ENCODE data around the gene PLAAT2.
"Not testable (repeated sequence)": the region's sequence is repeated elsewhere in the genome, so short reads cannot be mapped to it uniquely, and the experiment has no call there.

The PLAAT2 gene

GRCh38 chr11:63578882-63579281, 15.7 kb upstream of the PLAAT2 start:
- DNase-seq (ENCODE audit: low read depth in 2 of 2) = not testable (repeated sequence)

DNA sequence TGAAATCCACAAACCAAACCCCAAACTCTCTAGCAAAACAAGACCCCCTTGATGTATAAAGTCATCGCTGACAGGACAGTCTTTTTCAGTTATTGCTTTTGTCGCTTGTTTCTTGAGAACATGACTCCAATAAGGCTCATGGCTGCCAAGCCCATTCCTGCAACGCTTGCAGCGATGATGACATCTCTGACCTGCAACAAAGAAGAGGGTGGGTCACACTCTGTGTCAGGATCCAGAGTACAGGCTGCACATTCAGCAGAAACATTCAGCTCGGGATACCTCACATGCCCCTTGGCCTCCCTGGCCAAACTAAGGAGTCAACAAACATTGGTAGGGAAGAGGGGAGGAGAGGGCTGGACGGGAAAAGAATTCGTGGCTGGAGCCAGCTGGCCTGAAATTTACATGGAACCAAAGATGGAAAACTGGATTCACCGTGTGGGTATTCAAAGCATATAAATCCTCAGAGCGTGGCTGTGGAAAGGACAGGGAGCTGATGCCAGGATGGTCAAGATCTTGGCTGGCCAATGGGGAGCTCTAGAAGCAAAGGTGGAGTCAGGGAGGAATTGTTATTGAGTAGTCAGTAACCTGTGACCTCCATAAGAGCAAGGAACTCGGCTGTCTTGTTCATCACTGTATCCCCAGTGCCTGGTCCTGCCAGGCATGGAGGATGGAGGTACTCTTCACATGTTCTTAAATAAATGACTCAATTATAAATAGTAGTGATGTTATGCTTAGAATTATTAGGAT, 11.8 kb upstream of the PLAAT2 start:
- no peak for DNase-seq (ENCODE audit: low read depth in 2 of 2)

GRCh38 chr11:63573881-63574855, 11.0 kb upstream of the PLAAT2 start:
- DNase-seq (ENCODE audit: low read depth in 2 of 2) = no peak

DNA sequence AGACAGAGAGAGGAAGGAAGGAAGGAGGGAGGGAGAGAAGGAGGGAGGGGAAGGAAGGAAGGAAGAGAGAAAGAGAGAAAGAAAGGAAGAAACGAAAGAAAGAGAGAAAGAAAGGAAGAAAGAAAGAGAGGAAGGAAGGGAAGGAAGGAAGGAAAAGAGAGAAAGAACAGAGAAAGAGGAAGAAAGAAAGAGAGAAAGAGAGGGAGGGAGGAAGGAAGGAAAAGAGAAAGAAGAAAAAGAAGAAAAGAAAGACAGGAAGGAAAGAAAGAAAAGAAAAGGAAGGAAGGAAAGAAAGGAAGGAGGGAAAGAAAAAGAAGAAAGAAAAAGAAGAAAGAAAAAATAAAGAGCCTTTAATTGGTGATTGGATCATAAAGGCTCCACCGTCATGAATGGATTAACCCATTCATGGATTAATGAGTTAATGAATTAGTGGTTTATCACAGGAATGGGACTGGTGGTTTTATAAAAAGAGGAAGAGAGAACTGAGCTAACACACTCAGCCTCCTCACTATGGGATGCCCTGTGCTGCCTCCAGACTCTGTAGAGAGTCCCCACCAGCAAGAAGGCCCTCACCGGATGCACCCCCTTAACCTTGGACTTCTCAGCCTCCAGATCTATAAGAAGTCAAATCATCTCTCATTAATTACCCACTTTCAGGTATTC, 9.0 kb upstream of the PLAAT2 start:
- no peak for DNase-seq (ENCODE audit: low read depth in 2 of 2)

DNA sequence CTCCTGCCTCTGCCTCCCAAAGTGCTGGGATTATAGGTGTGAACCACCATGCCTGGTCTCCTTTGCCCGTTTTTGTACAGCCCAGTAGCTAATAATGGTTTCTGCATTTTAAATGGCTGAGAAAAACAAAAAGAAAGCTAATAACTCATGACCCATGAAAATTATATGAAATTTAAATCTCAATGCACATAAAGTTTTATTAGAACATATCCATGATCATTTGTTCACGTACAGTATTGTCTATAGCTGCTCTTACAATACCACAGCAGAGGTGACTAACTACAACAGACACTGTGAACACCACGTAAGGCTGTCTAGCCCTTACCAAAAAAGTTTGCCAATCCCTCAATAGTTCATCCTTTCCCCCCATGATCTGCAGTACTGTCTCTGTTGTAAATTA, 6.4 kb upstream of the PLAAT2 start:
- DNase-seq (ENCODE audit: low read depth in 2 of 2) = no peak

DNA sequence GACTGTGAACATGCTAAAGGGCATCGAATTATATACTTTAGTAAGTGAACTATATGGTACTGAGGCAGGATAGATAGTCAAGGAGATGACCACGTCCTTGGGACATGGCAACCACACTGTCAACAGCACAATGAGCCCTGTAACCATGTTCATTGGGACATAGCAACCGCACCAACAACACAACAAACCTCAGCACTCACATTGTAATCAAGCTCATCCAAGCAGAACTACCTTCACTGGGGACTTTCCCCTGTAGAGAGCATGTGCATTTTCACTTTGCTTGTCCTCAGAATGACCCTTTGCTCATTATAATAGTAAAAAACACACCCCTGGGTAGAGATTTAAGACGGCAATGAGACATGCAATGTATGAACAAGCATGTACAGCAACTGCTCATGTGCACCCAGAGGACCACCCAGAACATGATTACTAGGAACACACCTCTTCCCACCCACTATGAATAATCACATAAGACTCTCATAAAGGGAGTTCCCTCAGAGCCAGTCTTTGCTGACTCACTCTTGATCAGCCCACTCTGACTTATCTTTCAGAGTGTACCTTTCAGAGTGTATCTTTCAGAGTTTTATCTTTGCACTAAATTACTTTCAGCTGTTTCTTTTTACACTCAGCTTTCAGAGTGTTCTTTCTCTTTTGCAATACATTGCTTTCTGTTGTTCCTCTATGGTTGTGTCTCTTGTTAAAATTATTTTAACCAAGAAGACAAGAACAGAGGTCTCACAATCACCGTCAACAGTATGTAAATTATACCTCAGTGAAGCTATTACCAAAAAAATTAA, 4.1 kb upstream of the PLAAT2 start:
- DNase-seq (ENCODE audit: low read depth in 2 of 2) = peak; percentile 39 to 44

GRCh38 chr11:63564784-63565350, 1.7 kb upstream of the PLAAT2 start:
- no peak for DNase-seq (ENCODE audit: low read depth in 2 of 2)

GRCh38 chr11:63564056-63564774, 1.0 kb upstream of the PLAAT2 start:
- DNase-seq (ENCODE audit: low read depth in 2 of 2) = no peak

DNA sequence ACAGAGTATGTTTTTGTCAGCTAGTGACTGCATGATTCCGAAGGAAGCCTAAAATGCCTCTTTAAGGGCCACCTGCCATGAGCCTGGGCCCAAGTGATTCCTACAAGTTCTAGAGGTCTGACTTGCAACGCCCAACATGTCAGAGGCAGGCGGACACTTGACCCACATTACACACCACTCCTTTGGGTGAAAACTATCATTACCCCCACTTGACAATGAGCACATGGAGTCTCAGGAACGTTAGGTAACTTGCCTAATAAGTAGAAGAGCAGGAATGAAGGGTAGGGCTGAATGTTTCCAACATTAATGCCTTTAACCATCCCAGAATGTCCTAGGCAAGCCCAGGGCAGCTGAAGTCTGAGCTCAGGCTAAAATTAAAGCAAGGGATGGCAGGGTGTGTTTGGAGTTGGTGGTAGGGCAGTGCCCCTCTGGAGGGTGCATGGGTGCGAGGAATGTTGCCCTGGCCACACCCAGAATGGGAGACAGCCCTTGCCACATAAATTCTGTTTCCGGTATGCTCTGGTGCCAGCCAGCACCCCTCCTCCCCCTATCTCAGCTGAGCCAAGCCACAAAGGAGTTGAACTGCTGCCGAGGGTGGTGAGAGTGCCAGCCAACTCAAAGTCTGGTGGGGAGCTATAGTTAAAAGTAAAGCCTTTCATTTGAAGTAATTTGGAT, 2.5 kb downstream of the PLAAT2 start:
- no peak for DNase-seq (ENCODE audit: low read depth in 2 of 2)

GRCh38 chr11:63558459-63559157, 4.6 kb downstream of the PLAAT2 start:
- no peak for DNase-seq (ENCODE audit: low read depth in 2 of 2)

DNA sequence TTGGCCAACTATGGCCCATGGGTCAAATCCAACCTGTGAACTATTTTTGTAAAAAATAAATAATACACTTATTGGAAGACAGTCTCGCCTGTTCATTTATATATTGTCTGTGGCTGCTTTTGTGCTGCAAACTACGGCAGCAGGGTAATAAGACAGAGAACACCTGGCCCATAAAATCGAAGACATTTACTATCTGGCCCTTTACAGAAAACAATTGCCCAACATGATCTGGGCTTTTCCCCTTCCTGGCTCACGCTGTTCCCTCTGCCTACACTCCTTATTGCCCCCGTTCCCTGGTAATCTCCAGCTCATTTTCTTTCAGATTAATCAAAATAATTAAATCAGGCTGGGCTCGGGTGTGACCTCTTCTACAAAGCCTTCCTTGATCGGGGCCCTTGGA, 5.6 kb downstream of the PLAAT2 start:
- DNase-seq (ENCODE audit: low read depth in 2 of 2) = no peak

DNA sequence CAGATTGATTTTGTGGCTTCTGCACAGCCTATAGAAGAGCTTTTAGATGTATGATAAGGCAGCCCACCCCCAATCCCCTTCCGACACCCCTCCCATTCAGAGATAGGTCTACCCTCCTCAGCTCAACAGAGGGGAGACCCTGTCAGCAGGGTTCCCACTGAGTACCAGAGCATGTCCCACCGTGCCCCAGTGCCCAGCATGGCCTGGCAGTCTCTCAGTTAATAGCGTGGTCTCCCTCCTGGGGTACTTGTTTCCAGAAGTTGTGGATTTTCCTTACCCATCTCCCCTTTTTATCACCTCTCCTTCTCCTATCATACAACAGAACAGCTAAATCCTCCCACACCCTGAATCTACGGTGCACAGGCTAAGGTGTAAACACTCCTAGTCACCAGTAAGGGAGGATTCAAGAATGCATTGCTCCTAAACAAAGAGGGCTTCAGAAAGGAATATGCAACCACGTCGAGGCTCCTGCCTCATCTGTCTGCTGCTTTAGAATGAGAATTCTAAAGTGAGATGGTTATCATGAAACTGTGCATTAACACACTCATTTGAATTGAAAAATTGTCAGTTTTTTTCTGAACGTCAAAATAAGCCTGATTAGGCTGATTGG, 6.7 kb downstream of the PLAAT2 start:
- no peak for DNase-seq (ENCODE audit: low read depth in 2 of 2)

GRCh38 chr11:63554877-63555223, 8.3 kb downstream of the PLAAT2 start:
- no peak for DNase-seq (ENCODE audit: low read depth in 2 of 2)

DNA sequence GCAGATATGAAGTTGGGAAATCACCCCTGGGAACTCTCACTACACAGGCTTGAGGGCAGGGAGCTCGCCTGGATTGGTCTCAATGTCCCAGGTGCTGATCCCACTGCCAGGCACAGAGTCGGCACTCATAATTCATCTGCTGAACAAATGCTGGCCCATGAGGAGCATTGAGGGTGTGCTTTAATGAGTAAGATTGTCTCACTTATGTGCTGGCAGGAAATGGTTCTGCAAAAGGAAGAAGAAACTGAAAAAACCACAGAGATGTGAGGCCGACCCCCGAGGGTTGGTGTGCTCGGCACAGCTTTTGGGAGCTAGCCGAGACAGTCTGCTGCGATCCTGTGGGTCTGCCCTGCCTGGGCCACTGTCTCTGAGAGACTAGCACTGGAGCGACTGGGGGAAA, 9.4 kb downstream of the PLAAT2 start:
- DNase-seq (ENCODE audit: low read depth in 2 of 2) = peak in 1 of 2 donors; percentile 38

DNA sequence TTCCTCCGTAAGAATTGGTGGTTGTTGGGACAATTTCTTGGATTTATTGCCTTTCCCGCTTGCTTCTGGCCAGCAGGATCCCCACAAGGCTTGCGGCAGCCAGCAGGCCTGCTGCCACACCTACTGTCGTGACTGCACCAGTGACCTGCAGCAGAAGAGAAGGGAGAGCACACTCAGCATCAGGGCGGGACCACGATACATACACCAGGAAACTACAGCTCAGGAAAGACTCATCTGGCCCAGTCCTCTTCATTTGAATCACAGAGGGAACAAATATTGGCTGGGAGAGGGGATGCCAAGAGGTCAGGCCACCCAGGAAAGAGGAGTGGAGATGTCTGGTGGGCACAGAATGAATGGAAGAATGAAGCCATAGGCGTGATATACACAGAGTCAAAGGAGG, 10.3 kb downstream of the PLAAT2 start:
- no peak for DNase-seq (ENCODE audit: low read depth in 2 of 2)

DNA sequence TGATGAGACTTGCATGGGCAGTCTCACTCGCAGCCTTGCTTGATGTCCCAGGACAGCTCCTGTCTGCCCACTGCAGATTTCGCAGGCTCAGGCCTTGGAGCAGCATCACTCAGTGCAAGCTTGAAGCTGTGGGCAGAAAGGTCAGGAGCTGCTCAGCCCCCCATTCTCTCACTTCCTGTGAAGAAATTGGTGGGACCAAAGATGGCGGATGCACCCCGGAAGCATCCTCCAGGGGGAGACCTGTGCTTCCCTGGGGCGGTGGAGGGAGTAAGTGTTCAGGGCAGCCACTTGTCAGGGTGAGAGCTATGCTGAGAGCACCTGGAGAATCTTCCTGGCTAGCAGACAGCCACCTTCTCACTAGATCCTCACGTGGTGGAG, 11.3 kb downstream of the PLAAT2 start:
- no peak for DNase-seq (ENCODE audit: low read depth in 2 of 2)

GRCh38 chr11:63551091-63551888, 11.9 kb downstream of the PLAAT2 start:
- no peak for DNase-seq (ENCODE audit: low read depth in 2 of 2)

- not testable (repeated sequence) for DNase-seq (ENCODE audit: low read depth in 2 of 2)
Observed at GRCh38 chr11:63550156-63550700, 13.0 kb downstream of the PLAAT2 start.

Measured in stimulated activated CD4-positive, alpha-beta T cell treated with anti-CD3 and anti-CD28 coated beads, Interleukin-15, amount 100 ng/mL, for 48 hours (primary cell).